ENCODE results near the gene NUCB1.

The NUCB1 gene

GRCh38 chr19:48968813-48969218, 68.7 kb downstream of the NUCB1 start:
- Histone ChIP-seq H3K4me3 (no peak overlapping the region), H3K9me3 (no peaks in the 10 kb centered on the region), H3K36me3 (replicated peaks) (peaks cover 67% of the 10 kb centered on the region), H3K4me1 (peaks cover 10% of the 10 kb centered on the region), H3K27me3 (ENCODE audit: low read depth) (no peaks in the 10 kb centered on the region)
- in situ Hi-C loops (cut with MboI; ENCODE audit: low sequenced_read_pairs): loop anchor here (10.0 kb wide), 1 partner anchor 324 kb away; the partner anchor contains the start of gene CA11
- no peak for DNase-seq (ENCODE audit: low spot score in 2 of 2)

GRCh38 chr19:48969276-48970138, 69.4 kb downstream of the NUCB1 start:
- peak; percentile 40 to 47 for DNase-seq (ENCODE audit: low spot score in 2 of 2)
- H3K36me3 ChIP-seq (replicated peaks): peaks cover 74% of the 10 kb centered on the region
- H3K27me3 ChIP-seq (ENCODE audit: low read depth): no peaks in the 10 kb centered on the region
- in situ Hi-C loops (cut with MboI; ENCODE audit: low sequenced_read_pairs): loop anchor here (5.0 to 10.0 kb wide), 2 partner anchors 182 to 325 kb away; partner anchors contain the start of gene CA11
- H3K4me1 ChIP-seq: peaks cover 3% of the 10 kb centered on the region
- H3K4me3 ChIP-seq: no peak overlapping the region
- H3K9me3 ChIP-seq: no peaks in the 10 kb centered on the region

GRCh38 chr19:48970139-48970766, 70.1 kb downstream of the NUCB1 start:
- DNase-seq (ENCODE audit: low spot score in 2 of 2): no peak
- Histone ChIP-seq H3K4me3 (no peak overlapping the region), H3K27me3 (ENCODE audit: low read depth) (no peaks in the 10 kb centered on the region), H3K36me3 (replicated peaks) (peaks cover 74% of the 10 kb centered on the region), H3K9me3 (no peaks in the 10 kb centered on the region), H3K4me1 (no peaks in the 10 kb centered on the region; the same call in 1 of the 2 replicates)
- in situ Hi-C loops (cut with MboI; ENCODE audit: low sequenced_read_pairs): loop anchor here (5.0 kb wide), 1 partner anchor 183 kb away; no protein-coding TSS in a partner anchor

GRCh38 chr19:48970923-48971395, 70.8 kb downstream of the NUCB1 start:
- Histone ChIP-seq H3K4me3 (no peak overlapping the region), H3K36me3 (replicated peaks) (peaks cover 67% of the 10 kb centered on the region), H3K9me3 (no peaks in the 10 kb centered on the region), H3K4me1 (no peaks in the 10 kb centered on the region; the same call in 1 of the 2 replicates), H3K27me3 (ENCODE audit: low read depth) (no peaks in the 10 kb centered on the region)
- in situ Hi-C loops (cut with MboI; ENCODE audit: low sequenced_read_pairs): loop anchor here (5.0 kb wide), 1 partner anchor 184 kb away; no protein-coding TSS in a partner anchor
- DNase-seq (ENCODE audit: low spot score in 2 of 2): peak; percentile 56 to 91
